GM12878 (cell line): Measurements from ENCODE around the gene LIPG. TPM values are rescaled to one million over a fixed set of nuclear protein-coding genes. Genes with fewer than 3 reads are reported as not detected.
"Not testable (repeated sequence)": the region's sequence is repeated elsewhere in the genome, so short reads cannot be mapped to it uniquely, and the experiment has no call there.

Experiments used
- ATAC-seq: fragments of 200-7000 bp; cut with Tn5 transposase; 3 replicates; pipeline ENCODE4 v1.9.1; 2020; ENCODE audit warnings: mild to moderate bottlenecking, moderate library complexity
- BruUV-seq: library from RNA; stranded (reverse); fragments of 400-500 nt; replicated peaks from 2 replicates; lab custom pipeline; 2021; lab: Mats Ljungman, UMichigan
- CTCF ChIA-PET: fragments of 300-600 bp; sonication (Branson Sonifier 250); formaldehyde crosslinking; extraction: SDS; loops from one replicate; lab custom pipeline; 2021; ENCODE audit warnings: inconsistent platforms; lab: Yijun Ruan, JAX
- POLR2A ChIA-PET: fragments of 350-600 bp; formaldehyde crosslinking; extraction: SDS; loops from one replicate; lab custom pipeline; 2021; ENCODE audit warnings: inconsistent platforms; lab: Charles Lee
- RAD21 ChIA-PET: fragments of 300-600 bp; sonication (Branson Sonifier 250); formaldehyde crosslinking; loops from one replicate; lab custom pipeline; 2023; ENCODE audit warnings: antibody characterized with exemption; ENCODE audit not compliant: unreplicated experiment; lab: Charles Lee
- SMC1A ChIA-PET: fragments of 300-600 bp; sonication (Branson Sonifier 250); formaldehyde crosslinking; loops from one replicate; lab custom pipeline; 2023; ENCODE audit not compliant: unreplicated experiment, uncharacterized antibody; lab: Charles Lee
- DNase-seq: peaks from one replicate; pipeline ENCODE4 v3.0.0-alpha.2; 2011; ENCODE audit warnings: low read depth, low spot score
- FAIRE-seq: peaks from 3 replicates; lab custom pipeline; 2011; peaks lifted over from hg19 to GRCh38; lab: Jason Lieb, UNC
- H2AFZ ChIP-seq: 2 replicates; pipeline ENCODE4 v1.6.0; 2011; ENCODE audit warnings: low read depth, low read length, control low read depth; ENCODE audit not compliant: control insufficient read depth
- H3K27ac ChIP-seq: 2 replicates; pipeline ENCODE4 v1.5.1; 2011; ENCODE audit warnings: control low read depth; ENCODE audit not compliant: control insufficient read depth, insufficient read depth
- H3K27me3 ChIP-seq, 2 experiments: replicated peaks in 1 of 2; 2 replicates each; pipeline versions ENCODE4 v1.6.0 to v1.6.1; 2011; ENCODE audit warnings: low read length in 1 of 2; ENCODE audit not compliant: control insufficient read depth in 2 of 2, insufficient read depth in 2 of 2
- H3K36me3 ChIP-seq, 2 experiments: 2 replicates each; pipeline ENCODE4 v1.5.1; 2011; ENCODE audit warnings: low read length in 1 of 2; ENCODE audit not compliant: control insufficient read depth in 2 of 2, insufficient read depth in 2 of 2
- H3K4me1 ChIP-seq: 2 replicates; pipeline ENCODE4 v1.6.1; 2011; ENCODE audit warnings: mild to moderate bottlenecking, low read length, moderate library complexity, mixed read lengths; ENCODE audit not compliant: control insufficient read depth, insufficient read depth
- H3K4me2 ChIP-seq: 2 replicates; pipeline ENCODE4 v1.6.0; 2011; ENCODE audit warnings: control low read depth; ENCODE audit not compliant: control insufficient read depth, insufficient read depth
- H3K4me3 ChIP-seq: fragments of 200-600 bp; sonication (generic); 2 replicates; pipeline ENCODE4 v1.5.1; 2016
- H3K79me2 ChIP-seq: 2 replicates; pipeline ENCODE4 v1.6.0; 2011; ENCODE audit warnings: low read length; ENCODE audit not compliant: control insufficient read depth, insufficient read depth
- H3K9ac ChIP-seq: 2 replicates; pipeline ENCODE4 v1.8.0; 2011; ENCODE audit warnings: low read length, control low read depth, mixed read lengths; ENCODE audit not compliant: control insufficient read depth, insufficient read depth
- H3K9me3 ChIP-seq: replicated peaks from 3 replicates; pipeline ENCODE4 v1.5.1; 2011; ENCODE audit warnings: mild to moderate bottlenecking, low read length; ENCODE audit not compliant: control insufficient read depth, insufficient read depth
- H4K20me1 ChIP-seq: 2 replicates; pipeline ENCODE4 v1.6.0; 2011; ENCODE audit not compliant: control insufficient read depth, insufficient read depth
- CHD4 ChIP-seq: fragments of 200-600 bp; sonication (generic); IDR thresholded peaks from 2 replicates; pipeline ENCODE4 v1.6.1; 2016; ENCODE audit warnings: mild to moderate bottlenecking
- MEF2A ChIP-seq: IDR thresholded peaks from 2 replicates; pipeline ENCODE4 v1.6.1; 2011; ENCODE audit warnings: low read depth, mild to moderate bottlenecking, low read length, moderate library complexity; ENCODE audit not compliant: insufficient read depth
- MTA2 ChIP-seq: fragments of 450-650 bp; IDR thresholded peaks from 2 replicates; pipeline ENCODE4 v1.6.1; 2016; ENCODE audit warnings: low read depth, mild to moderate bottlenecking, moderate library complexity
- ZBTB4 ChIP-seq: fragments of 450-650 bp; formaldehyde crosslinking; IDR thresholded peaks from 2 replicates; pipeline ENCODE4 v1.4.0; 2022; ENCODE audit warnings: mild to moderate bottlenecking, moderate library complexity
- WGBS: methylation state at CpG from one replicate; pipeline ENCODE4 v1.1.6; 2016; ENCODE audit warnings: low lambda C conversion rate; ENCODE audit not compliant: insufficient replicate concordance, insufficient coverage; ENCODE audit errors: missing lambda C conversion rate; 5-methylcytosine and 5-hydroxymethylcytosine counted together
- in situ Hi-C: fragments of 300-500 bp; cut with MboI; formaldehyde crosslinking; loops from 9 replicates; pipeline ENCODE4 v1.14.3; 2018; ENCODE audit warnings: mixed read lengths
- intact Hi-C: fragments of 100-400 bp; cut with micrococcal nuclease; formaldehyde crosslinking; loops from one replicate; pipeline ENCODE4 v1.14.2; 2022; ENCODE audit not compliant: unreplicated experiment
- polyA plus RNA-seq, 11 experiments: library from polyadenylated mRNA; depleted of rRNA in 4 of 11; unstranded in 6 of 11; stranded (reverse) in 5 of 11; fragments of >200 nt; fragmentation: Nextera tagmentation in 4 of 11; fragmentation: Illumina TruSeq in 1 of 11; extraction: Ambion mirVana in 4 of 11; extraction: Trizol in 1 of 11; gene quantifications; 1 replicate in 1 of 11; 2 replicates in 10 of 11; pipeline versions ENCODE4 v1.2.1 to v1.2.3, GENCODE V29; 2011 to 2016; ENCODE audit warnings: inconsistent platforms in 2 of 11, missing spikeins in 2 of 11, low read depth in 1 of 11
- total RNA-seq, 4 experiments: library from RNA; depleted of rRNA in 3 of 4; stranded (reverse); fragments of >200 nt in 3 of 4; fragmentation: Illumina TruSeq in 1 of 4; extraction: Trizol in 1 of 4; gene quantifications; 2 replicates each; pipeline versions ENCODE4 v1.2.1 to v1.2.3, GENCODE V29; 2013 to 2021

LIPG gene
- total and polyA plus RNA-seq, 10 of the 15 experiments (the other 5 are each of a cell fraction or from before 2014, with no cell fraction given), result 0.04 to 0.55 (median 0.18) TPM; not detected in 1

- ATAC-seq, H3K4me1 ChIP-seq, H4K20me1 ChIP-seq, H3K79me2 ChIP-seq, BruUV-seq, H3K27ac ChIP-seq, H3K36me3 ChIP-seq, H3K9ac ChIP-seq, H3K4me3 ChIP-seq, in situ Hi-C loops, DNase-seq, H3K9me3 ChIP-seq, POLR2A ChIA-PET, CTCF ChIA-PET, SMC1A ChIA-PET, H3K4me2 ChIP-seq, FAIRE-seq, intact Hi-C loops, RAD21 ChIA-PET, H3K27me3 ChIP-seq, H2AFZ ChIP-seq: not testable (repeated sequence)
- 83% methylated on average over 4 of the region's 4 CpGs for WGBS
Observed at GRCh38 chr18:49584951-49585350, 23.1 kb downstream of the LIPG start.

GRCh38 chr18:49585781-49586663, 24.2 kb downstream of the LIPG start:
- ChIA-PET CTCF (no interaction called here), POLR2A (no interaction called here), SMC1A (no interaction called here)
- no peaks in the 10 kb centered on the region for H4K20me1 ChIP-seq
- FAIRE-seq (no peak), DNase-seq (no peak)
- no TSS peak for BruUV-seq
- H2AFZ ChIP-seq, result no peak overlapping the region
- H3K4me3 ChIP-seq, result no peak overlapping the region
- intact Hi-C loops, result no loop called here
- no peak overlapping the region for H3K4me2 ChIP-seq
- peaks cover 0 to 2% of the 10 kb centered on the region in 2 experiments; a peak in 2 of 4 replicates for H3K27me3 ChIP-seq
- TF ChIP-seq MTA2 (no peak), CHD4 (no peak), MEF2A (no peak), ZBTB4 (no peak)
- TF ChIP-seq, all 136 proteins: peak for 0
- H3K9ac ChIP-seq, result no peak overlapping the region
- no peak for ATAC-seq
- no peaks in the 10 kb centered on the region for H3K36me3 ChIP-seq
- no peak overlapping the region for H3K27ac ChIP-seq
- no peaks in the 10 kb centered on the region for H3K9me3 ChIP-seq
- WGBS, result 61% methylated on average over 9 of the region's 9 CpGs
- no peaks in the 10 kb centered on the region for H3K4me1 ChIP-seq
- in situ Hi-C loops, result no loop called here
- no peaks in the 10 kb centered on the region for H3K79me2 ChIP-seq
- RAD21 ChIA-PET, result no interaction called here
